Upper lobe of right lung (tissue), 1 donor: ENCODE data around the gene PLEK. TPM values are rescaled to one million over a fixed set of nuclear protein-coding genes. Genes with fewer than 3 reads are reported as not detected.
A peak's percentile ranks its signal among the peaks of the same experiment; 100 is the strongest.

ENCODE experiments used
- ATAC-seq: fragments of 200-7000 bp; cut with Tn5 transposase; one replicate; pipeline ENCODE4 v1.9.1; 2020; ENCODE audit warnings: mild to moderate bottlenecking, moderate library complexity
- DNase-seq: peaks from one replicate; pipeline ENCODE4 v3.0.0-alpha.2; 2020
- H3K27ac ChIP-seq: fragments of 200-600 bp; one replicate; pipeline ENCODE4 v1.8.0; 2022
- H3K27me3 ChIP-seq: fragments of 200-600 bp; one replicate; pipeline ENCODE4 v1.8.0; 2022; ENCODE audit warnings: mild to moderate bottlenecking
- H3K36me3 ChIP-seq: fragments of 200-600 bp; one replicate; pipeline ENCODE4 v1.8.0; 2022
- H3K4me1 ChIP-seq: fragments of 200-600 bp; one replicate; pipeline ENCODE4 v1.8.0; 2022
- H3K4me3 ChIP-seq: fragments of 200-600 bp; one replicate; pipeline ENCODE4 v1.8.0; 2022; ENCODE audit warnings: mild to moderate bottlenecking
- H3K9me3 ChIP-seq: fragments of 200-600 bp; one replicate; pipeline ENCODE4 v1.8.0; 2022
- intact Hi-C: fragments of 100-400 bp; cut with DNase I; formaldehyde crosslinking; loops from one replicate; pipeline ENCODE4 v1.11.0; 2022
- long read RNA-seq: library from polyadenylated mRNA; unstranded; transcript quantifications from one replicate; pipeline ENCODE4 v2.0.0, GENCODE V29; 2021
- total RNA-seq: library from RNA; stranded (reverse); fragmentation: NEBNext Ultra II Directional; extraction: Animal tissue kit (Norgen Biotek cat#: 25700); gene quantifications from one replicate; pipeline ENCODE4 v1.2.1, GENCODE V29; 2021
- TF ChIP-seq, protein P1 (sequence below): fragments of 200-600 bp; IDR thresholded peaks from one replicate; pipeline ENCODE4 v1.8.0; 2022; ENCODE audit warnings: antibody characterized with exemption
- donor health status: DM: no; HTN: yes; CAD: no; lungs with severe emphysema.

PLEK gene
- total RNA-seq, result 32.9 TPM
- long read RNA-seq, transcript PLEK-201 (9 exons, 2,869 nt), result major isoform, 66 of 81 reads
- long read RNA-seq, partial matches to known transcripts, result 5 of 81 reads
- long read RNA-seq, other reads (novel, unspliced or antisense), result 8 of 81 reads

- Histone ChIP-seq H3K4me1 (peaks cover 11% of the 10 kb centered on the region), H3K4me3 (peak within 1 kb of the TSS; percentile 32), H3K27ac (peak within 1 kb of the TSS; percentile 43), H3K27me3 (no peaks in the 10 kb centered on the region), H3K36me3 (no peaks in the 10 kb centered on the region), H3K9me3 (no peaks in the 10 kb centered on the region)
- intact Hi-C loops, result no loop called here
- TF ChIP-seq, protein P1, sequence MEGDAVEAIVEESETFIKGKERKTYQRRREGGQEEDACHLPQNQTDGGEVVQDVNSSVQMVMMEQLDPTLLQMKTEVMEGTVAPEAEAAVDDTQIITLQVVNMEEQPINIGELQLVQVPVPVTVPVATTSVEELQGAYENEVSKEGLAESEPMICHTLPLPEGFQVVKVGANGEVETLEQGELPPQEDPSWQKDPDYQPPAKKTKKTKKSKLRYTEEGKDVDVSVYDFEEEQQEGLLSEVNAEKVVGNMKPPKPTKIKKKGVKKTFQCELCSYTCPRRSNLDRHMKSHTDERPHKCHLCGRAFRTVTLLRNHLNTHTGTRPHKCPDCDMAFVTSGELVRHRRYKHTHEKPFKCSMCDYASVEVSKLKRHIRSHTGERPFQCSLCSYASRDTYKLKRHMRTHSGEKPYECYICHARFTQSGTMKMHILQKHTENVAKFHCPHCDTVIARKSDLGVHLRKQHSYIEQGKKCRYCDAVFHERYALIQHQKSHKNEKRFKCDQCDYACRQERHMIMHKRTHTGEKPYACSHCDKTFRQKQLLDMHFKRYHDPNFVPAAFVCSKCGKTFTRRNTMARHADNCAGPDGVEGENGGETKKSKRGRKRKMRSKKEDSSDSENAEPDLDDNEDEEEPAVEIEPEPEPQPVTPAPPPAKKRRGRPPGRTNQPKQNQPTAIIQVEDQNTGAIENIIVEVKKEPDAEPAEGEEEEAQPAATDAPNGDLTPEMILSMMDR, result no peak
- DNase-seq, result peak; percentile 77
- ATAC-seq, result peak; percentile 85
Measured at GRCh38 chr2:68365087-68365486, at the start of gene PLEK. Gene PLEK, plus strand, starts transcription at chr2:68365282. Its CDS starts 70 bp downstream, at chr2:68365352.

- no peaks in the 10 kb centered on the region for H3K9me3 ChIP-seq
- TF ChIP-seq, protein P1, result no peak
- H3K4me1 ChIP-seq, result peaks cover 10% of the 10 kb centered on the region
- ATAC-seq, result no peak
- peaks cover 7% of the 10 kb centered on the region for H3K27me3 ChIP-seq
- no peak overlapping the region for H3K27ac ChIP-seq
- peaks cover 13% of the 10 kb centered on the region for H3K36me3 ChIP-seq
- intact Hi-C loops, result no loop called here
- no peak overlapping the region for H3K4me3 ChIP-seq
- no peak for DNase-seq
Measured at GRCh38 chr2:68316111-68316510, 49.0 kb upstream of the PLEK start.

- peaks cover 13% of the 10 kb centered on the region for H3K36me3 ChIP-seq
- H3K27ac ChIP-seq, result peak overlapping the region; percentile 93
- H3K9me3 ChIP-seq, result no peaks in the 10 kb centered on the region
- intact Hi-C loops, result no loop called here
- TF ChIP-seq, protein P1, result no peak
- H3K4me3 ChIP-seq, result peak overlapping the region; percentile 79
- ATAC-seq, result no peak
- peaks cover 10% of the 10 kb centered on the region for H3K4me1 ChIP-seq
- DNase-seq, result no peak
- H3K27me3 ChIP-seq, result peaks cover 7% of the 10 kb centered on the region
Measured at GRCh38 chr2:68317971-68318913, 46.8 kb upstream of the PLEK start.

GRCh38 chr2:68318914-68319397 lies 46.1 kb upstream of the PLEK start:
- Histone ChIP-seq H3K9me3 (no peaks in the 10 kb centered on the region), H3K27ac (peak overlapping the region; percentile 93), H3K36me3 (peaks cover 13% of the 10 kb centered on the region), H3K4me3 (peak overlapping the region; percentile 79), H3K27me3 (peaks cover 7% of the 10 kb centered on the region), H3K4me1 (peaks cover 10% of the 10 kb centered on the region)
- intact Hi-C loops, result no loop called here
- ATAC-seq (peak; percentile 62), DNase-seq (no peak)
- TF ChIP-seq, protein P1, result no peak

DNA sequence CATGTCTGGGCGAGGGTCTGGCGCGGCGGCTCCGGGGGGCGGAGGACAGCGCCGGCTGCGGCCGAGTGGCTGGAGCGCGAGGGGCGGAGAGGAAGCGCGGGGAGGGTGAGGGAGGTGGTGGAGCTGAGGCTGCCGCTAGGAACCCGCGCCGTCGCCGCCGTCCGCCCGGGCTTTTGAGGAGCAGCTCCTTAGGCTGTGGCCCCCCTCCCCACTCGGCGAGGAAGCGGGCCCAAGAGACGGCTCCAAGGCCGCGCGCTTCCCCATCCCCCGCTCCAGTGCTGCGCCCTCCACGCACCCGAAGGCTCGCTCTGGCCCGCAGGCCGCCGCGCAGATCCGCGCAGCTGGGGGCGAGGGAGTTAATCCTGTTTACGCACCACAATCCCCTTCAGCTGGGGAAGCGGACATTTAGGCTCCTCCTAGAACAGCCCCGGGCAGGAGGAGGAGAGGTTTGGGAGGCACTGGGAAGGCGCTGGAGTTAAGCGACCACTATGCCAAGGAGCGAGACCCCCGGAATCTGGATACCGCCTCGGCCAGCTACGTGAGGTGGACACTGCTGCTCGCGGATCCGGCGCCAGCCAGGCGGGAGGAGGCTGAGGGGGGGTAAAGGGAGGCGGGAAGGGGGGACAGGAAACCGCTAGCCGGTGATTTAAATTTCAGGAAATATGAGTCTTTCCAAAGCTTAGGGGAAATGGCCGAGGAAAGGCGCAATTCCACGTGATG lies 45.5 kb upstream of the PLEK start, which contains the start of gene CNRIP1:
Gene CNRIP1 (minus strand): TSS at position 552 of the 720 bp plus-strand sequence. CDS start 549 bp downstream, at position 3.
- ATAC-seq (peak; percentile 77), DNase-seq (peak; percentile 73)
- Histone ChIP-seq H3K4me3 (peak within 1 kb of the TSS; percentile 79), H3K36me3 (peaks cover 13% of the 10 kb centered on the region), H3K27ac (peak within 1 kb of the TSS; percentile 93), H3K4me1 (peaks cover 10% of the 10 kb centered on the region), H3K9me3 (no peaks in the 10 kb centered on the region), H3K27me3 (peaks cover 7% of the 10 kb centered on the region)
- TF ChIP-seq, protein P1, result no peak
- intact Hi-C loops, result no loop called here
